ENCODE data around the gene FUS. TPM values are rescaled to one million over a fixed set of nuclear protein-coding genes. Genes with fewer than 3 reads are reported as not detected.
A peak's percentile ranks its signal among the peaks of the same experiment; 100 is the strongest.

FUS gene
- total RNA-seq, 4 donors from 2014 or later: 91.8 to 125 (median 109) TPM

GRCh38 chr16:31216422-31217135 lies 36.6 kb downstream of the FUS start, which contains the start of gene PYDC1:
TSS of gene PYDC1 (minus strand) at chr16:31217135. CDS start at chr16:31217028, 107 bp downstream.
- TF ChIP-seq POLR2A (IDR thresholded peaks at IDR 0.05) (no peak), CTCF (IDR thresholded peaks at IDR 0.05) (no peak), EP300 (IDR thresholded peaks at IDR 0.05) (no peak)
- peak within 1 kb of the TSS in 1 of 4 donors; percentile 66 for H3K27ac ChIP-seq
- peaks cover 0 to 55% of the 10 kb centered on the region in 2 donors for H3K27me3 ChIP-seq

GRCh38 chr16:31217136-31217530 lies 37.2 kb downstream of the FUS start:
- WGBS, 2 donors: 18 to 31% methylated on average over 4 of the region's 4 CpGs
- no peaks in the 10 kb centered on the region for H3K36me3 ChIP-seq
- peaks cover 0 to 29% (median 22%) of the 10 kb centered on the region in 4 donors for H3K4me1 ChIP-seq
- TF ChIP-seq POLR2A (IDR thresholded peaks at IDR 0.05): no peak
- H3K27ac ChIP-seq: no peak overlapping the region
- no peak for DNase-seq (ENCODE audit: low spot score in 2 of 2)
- H3K4me3 ChIP-seq: peak overlapping the region in 1 of 4 donors; percentile 44
- H3K9me3 ChIP-seq: no peaks in the 10 kb centered on the region
- H3K27me3 ChIP-seq: peaks cover 0 to 55% of the 10 kb centered on the region in 2 donors

More at GRCh38 chr16:31216422-31217135, 36.6 kb downstream of the FUS start, which contains the start of gene PYDC1:
- Histone ChIP-seq H3K36me3 (no peaks in the 10 kb centered on the region), H3K4me1 (peaks cover 0 to 29% (median 22%) of the 10 kb centered on the region in 4 donors), H3K4me3 (peak within 1 kb of the TSS in 3 of 4 donors; percentile 44 to 53 (median 53)), H3K9me3 (no peaks in the 10 kb centered on the region)
- DNase-seq (ENCODE audit: low spot score in 2 of 2): no peak
- WGBS, 2 donors: 6 to 7% methylated on average over 14 to 51 of the region's 52 CpGs

GRCh38 chr16:31219154-31219741 lies 39.3 kb downstream of the FUS start:
- Histone ChIP-seq H3K9me3 (no peaks in the 10 kb centered on the region), H3K27ac (no peak overlapping the region), H3K4me3 (no peak overlapping the region), H3K4me1 (peaks cover 0 to 29% (median 22%) of the 10 kb centered on the region in 4 donors), H3K27me3 (peaks cover 0 to 55% of the 10 kb centered on the region in 2 donors), H3K36me3 (no peaks in the 10 kb centered on the region)
- WGBS, 2 donors: 87 to 88% methylated on average over 15 of the region's 15 CpGs
- TF ChIP-seq CTCF (IDR thresholded peaks at IDR 0.05): no peak
- TF ChIP-seq POLR2A (IDR thresholded peaks at IDR 0.05): no peak
- no peak for TF ChIP-seq EP300 (IDR thresholded peaks at IDR 0.05)
- DNase-seq (ENCODE audit: low spot score in 2 of 2): no peak

- Histone ChIP-seq H3K4me3 (no peak overlapping the region), H3K9me3 (no peaks in the 10 kb centered on the region), H3K27ac (no peak overlapping the region), H3K36me3 (no peaks in the 10 kb centered on the region), H3K27me3 (peaks cover 0 to 35% of the 10 kb centered on the region in 2 donors), H3K4me1 (peaks cover 0 to 6% (median 5%) of the 10 kb centered on the region in 4 donors)
- TF ChIP-seq CTCF (IDR thresholded peaks at IDR 0.05) (no peak), POLR2A (IDR thresholded peaks at IDR 0.05) (no peak), EP300 (IDR thresholded peaks at IDR 0.05) (no peak)
- 72 to 78% methylated on average over 12 of the region's 12 CpGs for WGBS, 2 donors
- no peak for DNase-seq (ENCODE audit: low spot score in 2 of 2)
Observed at GRCh38 chr16:31221357-31222160, 41.6 kb downstream of the FUS start.

GRCh38 chr16:31223044-31223443 lies 43.1 kb downstream of the FUS start:
- no peaks in the 10 kb centered on the region for H3K36me3 ChIP-seq
- H3K4me1 ChIP-seq: no peaks in the 10 kb centered on the region
- no peak overlapping the region for H3K27ac ChIP-seq
- H3K27me3 ChIP-seq: peaks cover 0 to 20% of the 10 kb centered on the region in 2 donors
- no peak for DNase-seq (ENCODE audit: low spot score in 2 of 2)
- no peak overlapping the region for H3K4me3 ChIP-seq
- H3K9me3 ChIP-seq: no peaks in the 10 kb centered on the region
- no peak for TF ChIP-seq EP300 (IDR thresholded peaks at IDR 0.05)
- no peak for TF ChIP-seq CTCF (IDR thresholded peaks at IDR 0.05)
- no peak for TF ChIP-seq POLR2A (IDR thresholded peaks at IDR 0.05)
- 83 to 96% methylated on average over 3 to 5 of the region's 5 CpGs for WGBS, 2 donors

Measured in tibial nerve (tissue), 4 donors.